HG03103 (cell line): Measurements from ENCODE around the gene MTARC2.
A peak's percentile ranks its signal among the peaks of the same experiment; 100 is the strongest.
"Not testable (repeated sequence)": the region's sequence is repeated elsewhere in the genome, so short reads cannot be mapped to it uniquely, and the experiment has no call there.

ENCODE experiments used
- ATAC-seq: cut with Tn5 transposase; IDR thresholded peaks from one replicate; pipeline ENCODE4 v1.9.1; 2021; ENCODE audit warnings: low read depth; ENCODE audit not compliant: unreplicated experiment

Gene MTARC2

DNA sequence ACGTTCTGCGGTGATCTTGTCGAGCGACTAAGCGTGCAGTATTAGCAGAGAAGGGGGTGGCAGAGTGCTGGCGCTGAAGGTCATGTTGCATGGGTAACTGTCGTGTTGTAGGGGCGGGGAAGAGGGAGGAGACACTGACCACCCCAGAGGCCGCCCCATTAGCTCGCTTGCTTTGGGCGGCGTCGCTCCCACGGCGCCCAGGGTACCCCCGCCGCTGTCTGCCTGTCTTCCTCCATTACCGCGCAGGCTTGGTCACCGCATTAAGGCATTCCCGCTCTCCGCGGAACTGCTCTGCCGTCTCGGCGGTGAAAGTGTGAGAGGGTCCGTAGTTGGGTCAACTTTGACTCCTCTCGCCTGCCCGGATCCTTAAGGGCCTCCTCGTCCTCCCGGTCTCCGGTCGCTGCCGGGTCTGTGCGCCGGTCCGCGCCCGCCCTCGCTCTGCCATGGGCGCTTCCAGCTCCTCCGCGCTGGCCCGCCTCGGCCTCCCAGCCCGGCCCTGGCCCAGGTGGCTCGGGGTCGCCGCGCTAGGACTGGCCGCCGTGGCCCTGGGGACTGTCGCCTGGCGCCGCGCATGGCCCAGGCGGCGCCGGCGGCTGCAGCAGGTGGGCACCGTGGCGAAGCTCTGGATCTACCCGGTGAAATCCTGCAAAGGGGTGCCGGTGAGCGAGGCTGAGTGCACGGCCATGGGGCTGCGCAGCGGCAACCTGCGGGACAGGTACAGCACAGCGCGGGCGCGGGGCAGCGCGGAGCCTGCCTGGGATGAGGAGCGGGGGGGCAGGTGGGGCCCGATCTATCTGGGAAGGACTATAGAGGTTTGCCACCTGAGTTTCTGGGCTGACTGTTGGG is at the start of gene MTARC2:
TSS of gene MTARC2 (plus strand) at position 234 of the 846 bp plus-strand sequence. CDS start at position 444, 210 bp downstream.
- ATAC-seq: peak; percentile 80

DNA sequence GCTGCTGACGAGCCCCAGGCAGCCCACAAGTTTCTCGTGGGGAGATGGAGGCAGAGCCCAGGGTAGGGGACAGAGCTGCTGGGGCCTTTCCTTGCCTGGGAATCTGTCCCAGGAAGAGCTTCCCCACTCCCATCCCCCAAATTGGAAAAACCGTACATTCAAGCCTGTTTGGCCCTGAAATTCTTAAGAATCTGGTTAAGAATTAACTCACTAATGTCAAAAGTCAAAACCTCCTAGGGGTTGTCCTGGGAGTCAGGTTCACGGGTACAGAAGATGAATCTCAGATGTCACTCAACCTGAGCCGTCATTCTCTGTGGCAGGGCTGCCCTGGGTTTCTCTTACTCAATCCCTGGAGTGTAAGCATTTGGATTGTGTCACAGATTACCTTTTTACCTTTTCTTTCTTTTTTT is 49.5 kb upstream of the MTARC2 start:
- ATAC-seq: no peak

DNA sequence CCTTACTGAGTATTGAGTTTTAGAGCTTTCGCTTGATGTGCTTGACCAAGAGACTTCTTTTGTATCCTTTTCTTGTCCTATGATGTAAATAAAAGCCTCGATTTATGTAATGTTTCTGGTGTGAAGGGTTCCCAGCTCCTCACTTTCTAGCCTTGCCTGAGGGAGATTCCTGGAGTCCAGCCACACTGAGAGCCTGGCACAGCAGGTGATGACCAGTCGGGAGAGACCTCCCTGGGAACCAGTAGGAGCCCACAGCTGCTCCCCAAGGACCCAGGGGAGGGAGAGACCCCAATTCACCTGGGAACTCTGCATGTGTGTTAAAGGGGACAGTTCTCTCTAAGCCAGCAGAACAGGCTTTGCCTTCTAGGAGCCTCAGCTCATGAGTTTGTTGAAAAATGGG is 49.1 kb upstream of the MTARC2 start:
- ATAC-seq: no peak

DNA sequence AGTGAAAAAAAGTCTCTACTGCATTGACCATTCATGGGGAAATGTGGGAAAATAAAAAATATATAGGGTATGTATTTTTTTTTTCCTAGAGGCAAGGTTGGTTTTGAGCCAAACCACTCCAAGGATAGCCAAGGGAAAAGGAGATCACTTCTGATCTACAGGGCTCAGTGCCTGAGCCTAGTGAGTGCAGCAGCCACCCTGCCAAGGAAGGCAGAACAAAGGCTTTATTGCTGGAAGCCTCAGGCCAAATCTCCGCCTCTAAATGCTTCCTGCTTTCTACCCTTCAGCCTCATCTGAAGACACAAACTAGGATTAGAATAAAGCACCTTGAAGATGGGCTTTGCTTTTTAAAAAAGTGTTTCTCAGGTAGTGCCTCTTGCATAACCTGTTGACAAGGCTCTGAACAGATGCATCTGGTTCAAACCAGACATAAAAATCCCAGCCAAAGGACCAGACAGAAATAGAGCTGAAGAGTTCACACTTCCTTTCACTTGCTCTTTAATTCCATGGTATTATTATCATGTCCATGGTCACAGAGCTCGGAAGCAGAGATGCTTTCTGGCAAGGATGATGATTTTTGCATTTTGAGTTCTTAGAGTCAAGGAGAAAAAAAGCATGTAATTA is 47.5 kb upstream of the MTARC2 start:
- no peak for ATAC-seq

DNA sequence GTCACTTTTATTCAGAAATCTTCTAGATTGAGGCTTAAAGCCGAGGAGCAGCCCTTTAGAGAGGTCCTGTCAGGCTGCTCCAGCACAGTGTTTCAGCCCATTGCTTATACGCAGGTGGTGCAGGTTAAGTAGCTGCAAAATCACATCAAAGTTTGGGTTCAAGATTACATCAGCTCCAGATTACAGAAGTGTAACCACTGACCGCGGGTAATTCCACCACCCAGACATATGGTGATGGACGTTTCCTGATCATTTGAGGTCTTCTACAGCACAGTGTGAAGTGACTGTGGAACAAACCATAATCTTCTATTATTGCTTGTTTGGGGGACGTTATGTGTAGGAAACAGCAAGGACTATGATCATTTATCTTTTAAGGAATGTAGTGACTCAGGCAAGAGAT is 46.1 kb upstream of the MTARC2 start:
- no peak for ATAC-seq

DNA sequence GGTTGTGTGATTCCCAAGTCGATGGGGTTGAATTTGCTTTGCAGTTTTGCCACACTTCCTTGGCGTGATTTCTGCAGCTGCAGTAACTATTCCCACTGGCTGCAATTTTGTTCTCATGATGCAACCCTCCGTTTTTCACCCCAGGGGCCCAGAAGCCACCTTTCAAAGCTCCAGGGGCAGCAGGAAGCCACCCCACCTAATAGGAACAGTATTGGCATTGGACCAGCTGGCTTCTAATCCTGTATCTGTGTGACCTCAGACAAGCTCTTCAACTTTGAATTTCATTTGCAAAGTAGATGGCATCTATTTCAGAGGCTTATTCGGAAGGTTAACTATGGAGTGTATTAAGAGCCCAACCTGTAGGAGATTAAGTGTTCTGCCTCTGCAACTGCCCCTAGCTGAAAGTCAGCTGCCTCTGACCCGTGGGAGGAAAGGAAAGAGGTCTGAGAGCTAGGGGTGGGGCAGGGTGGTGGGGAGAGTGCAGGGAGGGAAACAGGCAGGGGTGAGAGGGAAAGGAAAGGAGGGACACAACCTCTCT is 45.3 kb upstream of the MTARC2 start:
- ATAC-seq: no peak

DNA sequence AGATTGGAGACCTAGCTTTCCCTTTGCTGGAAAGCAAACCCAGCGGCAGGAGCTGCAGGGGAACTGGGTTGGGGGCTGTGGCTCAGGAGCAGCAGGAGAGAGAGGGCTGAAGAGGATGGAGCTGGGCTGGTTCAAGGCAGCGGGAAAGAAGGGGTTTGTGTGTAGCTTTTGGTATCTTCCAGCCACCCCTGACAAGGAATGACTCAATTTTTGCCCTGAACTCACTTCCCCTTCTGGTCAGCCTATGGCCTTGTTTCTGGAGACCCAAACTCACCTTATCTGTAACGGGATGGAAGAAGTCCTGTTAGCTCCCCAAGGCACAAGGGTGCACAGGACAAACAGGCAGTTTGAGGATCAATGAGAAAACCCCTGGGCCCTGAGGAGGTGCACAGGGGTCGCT is 44.8 kb upstream of the MTARC2 start:
- ATAC-seq: no peak

DNA sequence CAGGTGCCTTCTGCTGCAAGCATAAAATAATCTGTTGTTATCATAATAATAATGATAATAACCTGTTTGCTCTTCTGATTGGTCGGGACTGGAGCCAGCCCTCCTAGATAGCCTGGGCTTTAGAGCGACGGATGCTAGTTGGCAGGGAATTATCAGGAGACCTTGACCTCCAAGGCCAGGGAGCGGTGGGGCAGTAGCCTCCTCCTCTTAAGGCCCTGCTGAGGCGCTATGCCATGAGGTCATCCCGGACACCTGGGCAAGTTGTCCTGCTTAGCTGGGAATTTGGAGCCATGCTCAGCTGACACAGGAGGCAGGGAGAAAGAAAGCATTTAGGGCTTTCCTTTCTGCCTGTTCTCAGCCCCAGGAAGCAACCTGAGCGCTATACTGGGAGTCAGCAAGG is 42.3 kb upstream of the MTARC2 start:
- ATAC-seq: no peak

DNA sequence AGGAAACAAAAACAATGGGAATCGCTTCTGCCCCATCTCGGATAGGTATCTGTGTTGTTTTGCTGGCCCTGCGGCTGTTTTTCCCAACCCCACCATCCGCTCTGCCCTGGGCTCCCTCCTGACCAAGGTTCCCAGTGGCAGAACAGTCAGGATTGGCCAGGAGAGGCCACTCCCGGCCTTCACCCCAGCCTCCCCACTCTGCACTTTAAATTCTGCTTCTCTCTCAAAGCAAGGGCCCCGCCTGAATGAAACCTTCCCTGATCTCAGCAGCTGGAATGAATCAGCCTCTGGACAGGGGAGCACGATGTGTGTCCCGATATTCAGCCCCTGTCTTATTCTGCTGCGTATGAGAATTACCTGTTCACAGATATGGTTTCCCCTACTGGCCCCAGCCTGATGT is 41.6 kb upstream of the MTARC2 start:
- no peak for ATAC-seq

DNA sequence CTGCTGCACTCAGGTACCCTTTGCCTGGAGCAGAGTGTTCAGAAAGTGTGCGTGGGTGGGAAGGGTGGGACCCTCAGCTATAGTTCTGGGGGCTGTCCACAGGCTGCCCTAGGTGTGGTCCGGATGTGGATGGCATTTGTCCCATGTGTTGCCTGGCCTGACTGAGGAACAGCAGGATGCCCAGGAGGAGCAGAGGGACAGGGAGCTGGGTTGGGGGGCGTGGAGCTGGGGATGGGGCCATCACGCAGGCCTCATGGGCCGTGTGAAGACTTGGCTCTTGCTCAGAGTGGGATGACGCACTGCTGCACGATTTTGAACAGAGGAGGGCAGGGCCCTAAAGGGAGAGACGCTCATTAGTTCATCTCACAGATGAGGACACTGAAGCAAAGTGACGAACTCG is 41.0 kb upstream of the MTARC2 start:
- ATAC-seq: no peak

DNA sequence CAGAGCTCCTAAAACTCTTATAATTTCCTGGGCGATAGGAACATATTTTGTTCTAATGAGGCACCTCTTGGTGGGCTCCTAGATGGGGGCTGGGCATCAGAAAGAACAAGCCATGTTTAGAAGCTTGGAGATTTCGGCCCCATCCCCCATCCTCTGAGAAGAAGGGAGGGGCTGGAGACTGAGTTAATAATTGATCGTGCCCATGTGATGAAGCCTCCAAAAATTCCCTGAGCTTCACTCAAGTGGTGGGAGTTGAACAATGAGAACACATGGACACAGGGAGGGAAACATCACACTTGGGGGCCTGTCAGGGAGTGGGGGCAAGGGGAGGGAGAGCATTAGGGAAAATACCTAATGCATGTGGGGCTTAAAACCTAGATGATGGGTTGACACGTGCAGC is 39.9 kb upstream of the MTARC2 start:
- ATAC-seq: no peak

DNA sequence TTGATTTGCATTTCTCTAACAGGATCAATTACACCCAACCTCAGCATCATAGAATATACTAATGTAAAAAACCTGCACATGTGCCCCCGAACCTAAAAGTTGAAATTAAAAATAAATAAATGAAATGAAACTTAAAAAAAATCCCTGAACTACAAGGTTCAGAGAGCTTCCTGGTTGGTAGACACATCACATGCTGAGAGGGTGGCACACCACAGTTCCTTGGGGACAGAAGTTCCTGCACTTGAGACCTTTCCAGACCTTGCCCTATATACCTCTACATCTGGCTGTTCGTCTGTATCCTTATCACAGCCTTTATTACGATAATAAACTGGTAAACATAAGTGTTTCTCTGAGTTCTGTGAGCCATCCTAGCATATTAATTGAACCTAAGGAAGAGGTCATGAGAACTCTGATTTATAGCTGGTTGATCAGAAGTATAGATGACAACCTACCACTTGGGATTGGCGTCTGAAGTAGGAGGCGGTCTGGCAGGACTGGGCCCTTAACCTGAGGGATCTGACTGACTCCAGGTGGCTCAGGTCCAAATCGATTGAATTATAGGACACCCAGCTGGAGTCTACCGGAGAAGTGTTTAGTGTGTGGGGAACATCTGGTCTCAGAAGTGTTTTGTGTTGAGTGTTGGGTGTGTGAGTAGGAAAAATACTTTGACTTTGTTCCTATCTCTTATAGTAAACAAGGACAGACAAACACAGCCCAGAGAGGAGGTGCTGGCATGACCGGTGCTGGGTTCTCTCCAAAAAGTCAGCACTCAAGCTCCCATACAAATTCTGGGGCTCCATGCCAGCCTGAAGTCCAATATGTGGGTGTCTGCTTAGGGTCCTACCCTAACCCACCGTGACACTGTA is 39.0 kb upstream of the MTARC2 start:
- no peak for ATAC-seq

DNA sequence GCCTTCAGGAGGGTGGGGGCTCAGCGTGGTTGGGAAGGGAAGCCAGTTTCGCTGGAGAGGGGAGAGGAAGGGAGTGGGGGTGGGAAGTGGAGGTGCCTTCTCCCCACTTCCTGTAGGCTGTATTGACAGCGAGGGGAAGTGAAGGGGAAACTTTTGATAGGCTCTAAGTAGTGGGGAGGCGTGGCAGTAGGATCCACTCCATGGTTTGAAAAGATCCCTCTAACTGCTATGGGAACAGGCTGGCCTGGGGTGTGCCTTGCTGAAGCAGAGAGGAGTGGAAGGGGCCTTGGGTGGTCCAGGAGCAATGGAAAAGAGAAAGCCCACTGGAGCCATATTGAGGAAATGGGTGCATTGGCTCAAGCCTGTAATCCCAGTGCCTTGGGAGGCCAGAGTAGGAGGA is 37.8 kb upstream of the MTARC2 start:
- no peak for ATAC-seq

DNA sequence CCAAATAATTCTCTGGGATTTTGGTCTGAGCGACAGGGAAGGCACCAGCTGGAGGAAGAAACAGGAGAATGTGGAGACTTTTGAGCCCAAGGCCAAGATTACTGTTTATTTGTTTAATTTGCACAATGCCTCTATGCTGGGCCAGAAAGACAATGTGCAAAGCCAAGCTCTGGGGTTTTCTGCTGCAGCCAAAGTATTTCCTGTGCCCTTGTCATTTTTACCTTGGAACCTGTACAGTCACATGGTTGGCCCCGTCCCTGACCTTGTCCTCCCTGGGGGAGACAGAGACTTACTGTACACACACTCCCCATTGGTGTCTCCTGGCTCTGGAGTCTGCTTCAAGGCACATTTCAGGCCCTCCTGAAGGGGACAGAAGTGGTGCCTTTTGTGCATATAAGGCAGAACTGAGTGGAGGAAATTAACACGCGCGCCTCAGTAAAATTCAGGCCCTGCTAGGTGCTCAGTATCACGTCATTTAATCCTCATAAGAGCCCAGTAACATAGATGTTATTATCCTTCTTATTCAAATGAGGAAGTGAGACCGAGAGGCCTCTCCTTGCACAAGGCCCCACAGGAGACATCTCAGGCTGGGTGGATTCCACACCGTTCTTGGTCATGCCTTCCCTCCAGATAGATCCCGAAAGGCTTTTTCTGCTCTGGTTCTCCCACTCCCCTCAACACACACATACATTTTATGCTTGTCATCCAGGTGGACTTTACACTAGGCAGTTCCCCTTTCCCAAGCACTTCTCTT is 36.9 kb upstream of the MTARC2 start:
- peak; percentile 85 for ATAC-seq

DNA sequence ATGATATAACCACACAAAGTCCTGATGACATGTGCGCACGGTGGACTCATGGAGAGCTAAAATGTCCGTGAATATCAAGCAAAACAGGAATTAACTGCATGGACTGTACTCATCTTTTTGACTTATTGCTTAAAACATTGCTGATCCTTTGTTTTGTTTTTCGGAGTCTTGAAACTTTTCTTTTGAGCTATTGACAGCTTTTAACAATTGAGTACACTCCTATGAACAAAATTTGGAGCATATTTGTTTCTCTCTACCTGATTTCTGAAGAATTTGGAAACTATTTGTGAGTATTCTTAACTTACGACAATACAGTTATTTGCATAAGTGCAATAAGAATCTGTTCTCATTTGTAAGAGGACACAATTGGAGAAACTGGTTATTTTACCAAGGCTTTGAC is 32.1 kb upstream of the MTARC2 start:
- not testable (repeated sequence) for ATAC-seq

DNA sequence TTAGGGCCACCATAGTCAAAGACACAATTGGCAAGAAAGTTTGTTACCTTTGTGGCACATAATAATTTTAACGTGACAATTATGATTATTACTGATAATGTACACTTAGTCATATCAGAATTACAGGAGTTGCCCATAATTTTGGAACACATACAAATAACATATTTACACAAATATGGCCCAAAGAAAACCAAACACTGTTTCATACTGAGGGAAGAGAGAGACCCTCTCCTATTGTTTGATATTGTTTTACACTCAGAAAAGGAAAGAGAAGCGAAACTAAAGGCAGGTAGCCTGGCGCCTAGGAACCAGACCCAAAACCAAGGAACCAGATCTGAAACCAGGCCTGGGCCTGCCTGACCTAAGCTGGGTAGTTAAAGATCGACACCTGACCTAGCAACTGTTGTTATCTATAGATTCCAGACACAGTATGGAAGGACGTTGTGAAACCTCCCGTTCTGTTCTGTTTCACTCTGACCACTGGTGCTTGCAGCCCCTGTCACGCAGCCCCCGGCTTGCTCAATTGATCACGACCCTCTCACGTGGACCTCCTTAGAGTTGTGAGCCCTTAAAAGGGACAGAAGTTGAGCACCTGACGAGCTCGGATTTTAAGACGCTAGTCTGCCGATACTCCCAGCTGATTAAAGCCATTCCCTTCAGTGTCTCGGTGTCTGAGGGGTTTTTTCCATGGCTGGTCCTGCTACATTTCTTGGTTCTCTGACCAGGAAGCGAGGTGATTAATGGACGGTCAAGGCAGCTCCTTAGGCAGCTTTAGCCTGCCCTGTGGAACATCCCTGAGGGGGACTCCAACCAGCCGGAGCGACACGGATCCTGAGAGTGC is 30.1 kb upstream of the MTARC2 start:
- ATAC-seq: peak; percentile 72

DNA sequence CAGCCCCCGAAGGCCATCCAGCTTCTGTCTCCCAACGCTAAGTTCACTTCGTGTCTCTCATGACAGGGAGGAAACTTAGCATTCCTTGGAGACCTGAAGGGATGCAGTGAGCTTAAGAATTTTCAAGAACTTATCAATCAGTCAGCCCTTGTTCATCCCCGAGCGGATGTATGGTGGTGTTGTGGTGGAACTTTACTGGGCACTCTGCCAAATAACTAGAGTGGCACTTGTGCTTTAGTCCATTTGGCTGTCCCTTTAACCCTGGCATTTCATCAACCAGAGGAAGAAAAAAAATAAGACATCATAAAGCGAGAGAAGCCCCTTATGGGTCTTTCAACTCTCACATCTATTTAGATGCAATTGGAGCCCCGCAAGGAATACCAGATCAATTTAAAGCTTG is 26.9 kb upstream of the MTARC2 start:
- not testable (repeated sequence) for ATAC-seq

DNA sequence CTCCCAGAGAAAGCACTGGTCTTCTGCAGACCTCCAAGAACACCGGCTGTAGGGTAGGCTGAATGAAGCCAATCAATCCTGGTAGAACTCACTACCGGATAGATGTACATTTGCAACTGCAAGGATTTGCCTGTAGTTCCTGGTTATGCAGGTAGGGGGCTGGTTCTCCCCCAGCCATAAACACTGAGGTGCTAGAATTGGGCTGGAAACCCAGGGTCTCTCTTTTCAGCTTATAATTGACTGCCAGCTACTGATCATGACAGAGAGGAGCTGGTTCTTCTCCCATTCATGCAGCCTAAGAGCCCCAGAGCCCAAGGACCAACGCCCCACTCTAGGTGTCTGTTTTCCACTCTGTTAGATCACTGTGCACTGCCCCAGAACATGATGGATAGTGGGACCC is 21.5 kb upstream of the MTARC2 start:
- ATAC-seq: no peak

DNA sequence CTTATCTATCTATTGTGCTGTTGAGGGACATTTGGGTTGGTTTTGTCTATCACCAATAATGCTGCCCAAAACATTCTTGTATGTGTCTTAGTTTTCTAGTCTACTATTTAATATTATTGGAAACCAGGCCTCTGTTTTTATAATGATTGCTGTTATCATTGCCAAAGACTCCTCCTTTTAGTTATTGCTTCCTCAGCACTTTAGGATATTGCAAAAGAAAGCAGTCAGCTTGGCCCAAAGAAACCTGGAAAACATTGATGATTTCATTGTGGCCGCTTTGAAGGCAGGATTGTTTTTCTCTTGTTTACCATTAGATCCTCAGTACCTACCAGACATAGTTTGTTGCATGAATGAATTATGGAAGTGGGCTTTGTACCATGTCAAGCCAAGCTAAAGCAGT is 20.6 kb upstream of the MTARC2 start:
- ATAC-seq: no peak
